GM18951 (cell line): ENCODE results near the gene PLEKHD1.

Experiments
- POLR2A ChIP-seq: IDR thresholded peaks from 4 replicates; pipeline ENCODE4 v1.6.1; 2011; ENCODE audit warnings: mild to moderate bottlenecking; ENCODE audit not compliant: insufficient read length, insufficient read depth; ENCODE audit errors: extremely low read depth
- in situ Hi-C: fragments of 300-500 bp; cut with MboI; formaldehyde crosslinking; loops from one replicate; pipeline ENCODE4 v1.12.0; 2022; ENCODE audit warnings: low sequenced_read_pairs, mixed read lengths, inconsistent platforms; ENCODE audit not compliant: unreplicated experiment

Gene PLEKHD1

GRCh38 chr14:69579476-69579875, 94.9 kb downstream of the PLEKHD1 start:
- in situ Hi-C loops = loop anchor here (25.0 kb wide), 1 partner anchor 433 kb away; no protein-coding TSS in a partner anchor
- no peak for TF ChIP-seq POLR2A

GRCh38 chr14:69580009-69580577, 95.6 kb downstream of the PLEKHD1 start:
- no peak for TF ChIP-seq POLR2A
- in situ Hi-C loops = loop anchor here (25.0 kb wide), 1 partner anchor 432 kb away; no protein-coding TSS in a partner anchor
